LNCAP (cell line): ENCODE results near the gene NDE1.
A peak's percentile ranks its signal among the peaks of the same experiment; 100 is the strongest.

Source experiments
- CTCF ChIP-seq: fragments of 450-650 bp; IDR thresholded peaks from 2 replicates; pipeline ENCODE4 v1.5.1; 2017; ENCODE audit warnings: mild to moderate bottlenecking

Gene NDE1

GRCh38 chr16:15703029-15703736, 53.1 kb downstream of the NDE1 start:
- TF ChIP-seq CTCF, result no peak

GRCh38 chr16:15704545-15704987, 54.5 kb downstream of the NDE1 start:
- TF ChIP-seq CTCF, result peak; percentile 87

GRCh38 chr16:15705064-15705565, 55.1 kb downstream of the NDE1 start:
- TF ChIP-seq CTCF, result no peak

- no peak for TF ChIP-seq CTCF
These were observed 57.3 kb downstream of the NDE1 start for GRCh38 chr16:15707332-15707731.

GRCh38 chr16:15708096-15708495, 58.1 kb downstream of the NDE1 start:
- TF ChIP-seq CTCF, result no peak

GRCh38 chr16:15708997-15709396, 59.0 kb downstream of the NDE1 start:
- TF ChIP-seq CTCF, result no peak

GRCh38 chr16:15714393-15715172, 64.5 kb downstream of the NDE1 start:
- no peak for TF ChIP-seq CTCF
